ENCODE measurements around the gene VMP1. TPM values are rescaled to one million over a fixed set of nuclear protein-coding genes. Genes with fewer than 3 reads are reported as not detected.

The VMP1 gene
- total RNA-seq, 1 experiment from 2014 or later: 277 TPM

- peaks cover 39% of the 10 kb centered on the region for H3K4me1 ChIP-seq (ENCODE audit: insufficient read depth, low read length)
- ChIA-PET CTCF (no interaction called here), POLR2A (ENCODE audit: unreplicated experiment) (no interaction called here)
- H3K9me3 ChIP-seq (ENCODE audit: low read length): no peaks in the 10 kb centered on the region
- H3K4me2 ChIP-seq (ENCODE audit: low read length): no peak overlapping the region
- H4K20me1 ChIP-seq (ENCODE audit: low read length): no peaks in the 10 kb centered on the region
- intact Hi-C loops (cut with micrococcal nuclease): no loop called here
- peaks cover 13% of the 10 kb centered on the region for H3F3A ChIP-seq (ENCODE audit: low read length, unreplicated experiment)
- H3K36me3 ChIP-seq (ENCODE audit: low read depth, low read length): peaks cover 5% of the 10 kb centered on the region; the same call in 1 of the 2 replicates
- DNase-seq: no peak
- no peaks in the 10 kb centered on the region for H3K27me3 ChIP-seq (ENCODE audit: low read length)
- BruUV-seq (replicated peaks): no TSS peak
- no peaks in the 10 kb centered on the region for H3K9me2 ChIP-seq (replicated peaks; ENCODE audit: low read length)
- TF ChIP-seq EZH2phosphoT487 (IDR thresholded peaks at IDR 0.05; ENCODE audit: borderline replicate concordance, low read length): no peak
- no peak for TF ChIP-seq EZH2 (IDR thresholded peaks at IDR 0.05; ENCODE audit: low read length, unreplicated experiment)
- TF ChIP-seq CTCF (conservative IDR thresholded peaks at IDR 0.05; ENCODE audit: low read depth, low read length): no peak
- no peak overlapping the region for H2AFZ ChIP-seq (ENCODE audit: low read length)
- H3K79me2 ChIP-seq (ENCODE audit: low read length): peaks cover 16% of the 10 kb centered on the region; the same call in 1 of the 2 replicates
- H3K4me3 ChIP-seq (ENCODE audit: low read length): no peak overlapping the region
- H3K27ac ChIP-seq (ENCODE audit: low read length): peak overlapping the region; percentile 16
- H3K9ac ChIP-seq (ENCODE audit: low read length): no peak overlapping the region
- no peak for ATAC-seq
These were observed 57.6 kb downstream of the VMP1 start for GRCh38 chr17:59765038-59765437.

GRCh38 chr17:59766491-59766890 is 59.0 kb downstream of the VMP1 start:
- H3K4me1 ChIP-seq (ENCODE audit: insufficient read depth, low read length): peaks cover 39% of the 10 kb centered on the region
- no peaks in the 10 kb centered on the region for H3K9me2 ChIP-seq (replicated peaks; ENCODE audit: low read length)
- H4K20me1 ChIP-seq (ENCODE audit: low read length): no peaks in the 10 kb centered on the region
- H3K27ac ChIP-seq (ENCODE audit: low read length): no peak overlapping the region
- CTCF ChIA-PET: no interaction called here
- no peak overlapping the region for H3K4me2 ChIP-seq (ENCODE audit: low read length)
- H3K79me2 ChIP-seq (ENCODE audit: low read length): peaks cover 11% of the 10 kb centered on the region; the same call in 1 of the 2 replicates
- ATAC-seq (no peak), DNase-seq (no peak)
- H3K36me3 ChIP-seq (ENCODE audit: low read depth, low read length): peaks cover 5% of the 10 kb centered on the region; the same call in 1 of the 2 replicates
- peaks cover 13% of the 10 kb centered on the region for H3F3A ChIP-seq (ENCODE audit: low read length, unreplicated experiment)
- no peaks in the 10 kb centered on the region for H3K9me3 ChIP-seq (ENCODE audit: low read length)
- H3K9ac ChIP-seq (ENCODE audit: low read length): no peak overlapping the region
- POLR2A ChIA-PET (ENCODE audit: unreplicated experiment): no interaction called here
- intact Hi-C loops (cut with micrococcal nuclease): no loop called here
- no peak for TF ChIP-seq CTCF (conservative IDR thresholded peaks at IDR 0.05; ENCODE audit: low read depth, low read length)
- no peak for TF ChIP-seq EZH2 (IDR thresholded peaks at IDR 0.05; ENCODE audit: low read length, unreplicated experiment)
- TF ChIP-seq EZH2phosphoT487 (IDR thresholded peaks at IDR 0.05; ENCODE audit: borderline replicate concordance, low read length): no peak
- no peak overlapping the region for H3K4me3 ChIP-seq (ENCODE audit: low read length)
- H3K27me3 ChIP-seq (ENCODE audit: low read length): no peaks in the 10 kb centered on the region
- H2AFZ ChIP-seq (ENCODE audit: low read length): no peak overlapping the region
- BruUV-seq (replicated peaks): no TSS peak

- Histone ChIP-seq H3K9me2 (replicated peaks; ENCODE audit: low read length) (no peaks in the 10 kb centered on the region), H3F3A (ENCODE audit: low read length, unreplicated experiment) (peaks cover 7% of the 10 kb centered on the region), H3K79me2 (ENCODE audit: low read length) (peaks cover 5% of the 10 kb centered on the region; the same call in 1 of the 2 replicates), H3K27me3 (ENCODE audit: low read length) (no peaks in the 10 kb centered on the region), H3K9me3 (ENCODE audit: low read length) (no peaks in the 10 kb centered on the region), H3K4me2 (ENCODE audit: low read length) (no peak overlapping the region), H3K4me3 (ENCODE audit: low read length) (no peak overlapping the region), H3K27ac (ENCODE audit: low read length) (no peak overlapping the region), H4K20me1 (ENCODE audit: low read length) (no peaks in the 10 kb centered on the region), H3K4me1 (ENCODE audit: insufficient read depth, low read length) (peaks cover 32% of the 10 kb centered on the region), H3K36me3 (ENCODE audit: low read depth, low read length) (peaks cover 5% of the 10 kb centered on the region; the same call in 1 of the 2 replicates), H2AFZ (ENCODE audit: low read length) (no peak overlapping the region), H3K9ac (ENCODE audit: low read length) (no peak overlapping the region)
- POLR2A ChIA-PET (ENCODE audit: unreplicated experiment): no interaction called here
- TF ChIP-seq CTCF (conservative IDR thresholded peaks at IDR 0.05; ENCODE audit: low read depth, low read length): no peak
- no peak for TF ChIP-seq EZH2 (IDR thresholded peaks at IDR 0.05; ENCODE audit: low read length, unreplicated experiment)
- no peak for TF ChIP-seq EZH2phosphoT487 (IDR thresholded peaks at IDR 0.05; ENCODE audit: borderline replicate concordance, low read length)
- DNase-seq: no peak
- no peak for ATAC-seq
- CTCF ChIA-PET: no interaction called here
- intact Hi-C loops (cut with micrococcal nuclease): no loop called here
- no TSS peak for BruUV-seq (replicated peaks)
These were observed 59.7 kb downstream of the VMP1 start for GRCh38 chr17:59767176-59767575.
